NCI-H748 treated with DMSO at 0.1 percent for 48 hours (cell line): Measurements from ENCODE around the gene GJC1.
"Not testable (repeated sequence)": the region's sequence is repeated elsewhere in the genome, so short reads cannot be mapped to it uniquely, and the experiment has no call there.

Source experiments
- DNase-seq: peaks from one replicate; lab custom pipeline; 2025; lab: John Stamatoyannopoulos, UW

Gene GJC1

DNA sequence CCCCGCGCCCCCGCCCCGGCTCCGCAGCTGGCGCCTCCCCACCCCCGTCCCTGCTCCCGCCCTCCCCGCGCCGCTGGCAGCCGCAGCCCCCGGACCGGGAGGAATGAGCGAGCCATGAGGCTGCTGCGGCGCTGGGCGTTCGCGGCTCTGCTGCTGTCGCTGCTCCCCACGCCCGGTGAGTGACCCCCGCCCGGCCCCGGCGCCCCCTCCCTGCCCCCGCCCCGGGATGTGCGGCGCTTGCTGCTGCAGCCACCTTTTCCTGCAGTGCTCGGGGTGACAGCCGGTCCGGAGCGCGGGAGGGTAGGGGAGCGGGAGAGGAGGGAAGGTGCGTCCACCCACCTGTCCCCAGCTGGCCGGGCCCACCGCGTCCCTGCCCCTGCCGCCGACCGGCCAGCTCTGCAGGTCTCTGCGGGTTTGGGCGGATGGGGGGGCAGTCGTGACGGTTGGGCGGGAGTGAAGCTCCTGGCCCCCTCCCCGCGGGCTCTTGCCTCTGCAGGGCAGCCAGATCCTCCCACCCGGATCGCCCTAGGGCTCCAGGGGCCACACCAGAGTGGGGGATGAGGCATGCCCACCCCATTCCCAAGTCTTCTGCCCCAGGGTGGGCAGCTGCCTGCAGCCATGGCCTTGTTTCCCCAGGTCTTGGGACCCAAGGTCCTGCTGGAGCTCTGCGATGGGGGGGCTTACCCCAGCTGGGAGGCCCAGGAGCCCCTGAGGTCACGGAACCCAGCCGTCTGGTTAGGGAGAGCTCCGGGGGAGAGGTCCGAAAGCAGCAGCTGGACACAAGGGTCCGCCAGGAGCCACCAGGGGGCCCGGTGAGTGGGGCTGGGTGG, 70.8 kb downstream of the GJC1 start:
- no peak for DNase-seq

DNA sequence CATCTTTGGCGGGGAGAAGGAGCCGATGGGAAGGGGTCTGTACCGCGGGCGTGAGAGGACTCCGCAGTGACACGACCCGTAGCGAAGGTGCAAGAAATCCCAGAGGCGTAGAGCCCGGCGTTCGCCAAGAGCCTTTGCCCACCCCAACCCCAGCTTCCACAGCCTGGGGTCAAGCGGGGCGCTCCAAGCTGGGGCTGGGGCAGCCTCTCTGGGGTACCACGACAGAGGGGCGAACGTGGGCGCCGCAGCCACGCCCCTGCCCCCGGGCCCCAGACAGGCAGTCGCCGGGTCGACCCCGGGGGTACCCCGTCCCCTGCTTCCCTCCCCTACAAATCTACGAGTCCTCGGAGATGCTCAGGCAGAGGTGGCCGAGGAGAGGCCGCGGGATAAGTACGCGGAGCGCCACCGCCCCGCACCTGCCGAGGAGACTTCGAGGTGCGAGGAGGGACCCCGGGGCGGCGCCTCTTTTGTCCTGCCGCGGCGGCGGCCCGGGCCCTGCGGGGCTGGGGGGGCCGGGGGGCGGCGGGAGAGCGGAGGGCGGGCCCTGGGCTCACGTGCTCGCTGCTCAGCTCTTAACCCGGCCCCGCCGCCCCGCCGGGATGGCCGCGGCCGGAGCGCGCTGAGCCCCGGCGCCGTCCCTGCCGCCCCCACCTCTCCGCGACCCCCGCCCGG, 71.5 kb downstream of the GJC1 start, which contains the start of gene ADAM11:
ADAM11 (plus strand) TSS at position 575 of the 672 bp plus-strand sequence. CDS start 212 bp downstream, outside the sequence.
- no peak for DNase-seq

DNA sequence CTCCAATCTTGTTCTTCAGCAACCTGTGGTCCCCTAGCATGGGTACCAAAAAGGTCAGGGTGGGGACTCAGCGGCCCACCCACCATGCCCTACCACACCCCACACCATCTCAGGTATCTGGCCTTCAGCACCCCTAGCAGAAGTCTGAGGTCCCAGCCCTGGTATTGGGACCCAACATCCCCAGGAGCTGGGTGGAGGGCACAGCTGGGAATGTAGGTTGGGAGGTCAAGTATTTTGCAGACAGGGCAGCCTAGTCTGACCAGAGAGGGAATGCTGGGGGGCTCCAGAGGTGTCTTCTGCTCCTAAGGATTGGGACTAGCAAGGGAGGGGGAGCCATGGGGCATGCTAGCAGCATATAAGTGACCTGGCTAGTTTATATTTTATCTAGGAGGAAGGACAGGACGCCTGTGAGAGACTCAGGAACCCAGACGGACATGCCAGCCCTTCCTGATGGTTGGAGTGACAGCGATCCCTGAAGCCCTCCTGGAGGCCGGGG, 72.1 kb downstream of the GJC1 start:
- no peak for DNase-seq

DNA sequence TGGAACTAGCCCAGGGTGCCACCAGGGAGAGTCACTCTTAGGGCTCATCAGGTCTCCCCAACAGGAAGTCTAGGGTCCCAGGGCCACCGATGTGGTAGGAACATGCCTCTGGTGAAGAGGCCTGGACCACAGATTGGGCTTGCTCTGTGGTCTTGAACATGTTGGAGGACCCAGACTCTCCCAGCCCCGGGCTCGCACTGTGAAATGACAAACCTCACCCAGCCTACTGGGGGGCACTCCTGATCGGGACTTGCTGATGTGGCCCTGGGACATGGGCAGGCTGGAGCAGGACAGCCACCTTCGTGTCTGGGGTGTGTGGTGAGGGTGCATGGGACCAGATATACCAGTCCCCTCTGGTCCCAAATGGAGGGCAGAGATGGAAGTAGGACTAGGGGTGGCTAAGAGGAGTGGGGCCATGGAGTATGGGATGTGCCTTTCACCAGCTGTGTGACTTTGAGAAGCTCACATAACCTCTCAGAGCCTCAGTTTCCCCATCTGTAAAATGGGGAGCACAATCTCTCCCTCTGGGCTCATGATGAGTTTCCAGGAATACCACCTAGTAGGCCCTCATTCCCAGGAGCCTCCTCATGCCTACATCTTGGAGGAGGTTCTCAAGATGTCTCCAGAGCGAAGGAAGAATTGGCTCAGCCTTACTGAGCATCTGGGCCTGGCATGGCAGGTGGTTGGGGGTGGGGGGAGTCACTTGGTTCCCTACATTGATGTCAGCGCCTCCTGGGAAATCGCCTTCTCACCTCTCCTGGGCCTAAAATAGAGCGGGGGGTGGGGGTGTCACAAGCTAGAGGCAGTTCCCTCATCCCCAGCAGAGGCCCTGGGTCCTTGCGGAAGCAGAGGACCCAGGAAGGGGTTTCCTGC, 72.8 kb downstream of the GJC1 start:
- DNase-seq = no peak

DNA sequence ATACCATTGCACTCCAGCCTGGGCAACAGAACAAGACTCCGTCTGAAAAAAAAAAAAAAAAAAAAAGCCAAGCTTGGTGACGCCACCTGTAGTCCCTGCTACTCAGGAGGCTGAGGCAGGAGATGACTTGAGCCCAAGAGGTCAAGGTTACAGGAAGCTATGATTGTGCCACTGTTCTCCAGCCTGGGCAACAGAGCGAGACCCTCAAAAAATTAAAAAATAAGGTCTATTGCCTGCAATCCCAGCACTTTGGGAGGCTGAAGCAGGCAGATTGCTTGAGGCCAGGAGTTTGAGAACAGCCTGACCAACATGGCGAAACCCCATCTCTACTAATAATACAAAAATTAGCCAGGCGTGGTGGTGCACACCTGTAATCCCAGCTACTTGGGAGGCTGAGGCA, 74.9 kb downstream of the GJC1 start:
- DNase-seq = not testable (repeated sequence)

GRCh38 chr17:44754276-44754675, 75.8 kb downstream of the GJC1 start:
- DNase-seq = no peak

GRCh38 chr17:44752953-44753861, 76.9 kb downstream of the GJC1 start:
- no peak for DNase-seq

- no peak for DNase-seq
Measured at GRCh38 chr17:44751806-44752205, 78.3 kb downstream of the GJC1 start.

DNA sequence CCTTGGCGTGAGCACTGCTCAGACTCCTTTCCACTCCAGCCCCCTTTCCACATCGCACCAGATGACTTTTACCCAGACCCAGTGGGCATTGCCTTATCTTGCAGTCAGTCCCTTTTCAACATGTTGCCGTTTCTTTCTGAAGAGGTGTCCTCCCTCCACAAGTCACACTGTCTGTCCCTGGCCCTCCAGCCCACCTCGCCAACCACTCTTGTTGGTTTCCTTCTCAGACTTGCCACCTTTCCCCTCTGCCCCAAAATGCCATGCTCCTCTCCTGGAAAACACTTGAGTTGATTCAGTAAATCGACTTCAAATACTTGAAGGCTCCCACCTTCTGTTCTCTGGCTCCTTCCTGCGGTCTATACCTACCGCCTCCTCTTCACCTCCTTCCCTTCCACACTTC, 78.8 kb downstream of the GJC1 start:
- DNase-seq = no peak

DNA sequence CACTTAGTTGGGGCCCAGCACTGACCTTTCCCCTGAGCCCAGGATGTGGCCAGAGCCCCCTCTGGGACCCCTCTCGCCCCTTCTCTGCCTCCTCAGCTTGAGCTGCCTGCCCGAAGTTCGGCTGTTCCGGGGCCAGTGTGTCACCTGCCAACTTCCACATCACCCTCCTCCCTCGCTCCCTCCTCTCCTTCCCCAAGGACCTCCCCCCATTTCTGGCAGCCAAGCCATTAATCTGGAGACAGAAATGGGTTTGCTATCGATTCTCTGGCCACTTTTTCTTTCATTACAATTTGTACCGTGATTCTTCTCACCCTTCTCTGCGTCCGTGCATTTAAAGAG, 80.1 kb downstream of the GJC1 start:
- DNase-seq = no peak

GRCh38 chr17:44749076-44749979, 80.8 kb downstream of the GJC1 start:
- DNase-seq = no peak
